HG02970 (cell line): ENCODE results near the gene IQGAP3.
"Not testable (repeated sequence)": the region's sequence is repeated elsewhere in the genome, so short reads cannot be mapped to it uniquely, and the experiment has no call there.

Source experiments
- ATAC-seq: cut with Tn5 transposase; IDR thresholded peaks from one replicate; pipeline ENCODE4 v1.9.1; 2021; ENCODE audit warnings: mild to moderate bottlenecking, moderate library complexity, moderate number of reproducible peaks; ENCODE audit not compliant: unreplicated experiment, low FRiP score

The IQGAP3 gene, protein sequence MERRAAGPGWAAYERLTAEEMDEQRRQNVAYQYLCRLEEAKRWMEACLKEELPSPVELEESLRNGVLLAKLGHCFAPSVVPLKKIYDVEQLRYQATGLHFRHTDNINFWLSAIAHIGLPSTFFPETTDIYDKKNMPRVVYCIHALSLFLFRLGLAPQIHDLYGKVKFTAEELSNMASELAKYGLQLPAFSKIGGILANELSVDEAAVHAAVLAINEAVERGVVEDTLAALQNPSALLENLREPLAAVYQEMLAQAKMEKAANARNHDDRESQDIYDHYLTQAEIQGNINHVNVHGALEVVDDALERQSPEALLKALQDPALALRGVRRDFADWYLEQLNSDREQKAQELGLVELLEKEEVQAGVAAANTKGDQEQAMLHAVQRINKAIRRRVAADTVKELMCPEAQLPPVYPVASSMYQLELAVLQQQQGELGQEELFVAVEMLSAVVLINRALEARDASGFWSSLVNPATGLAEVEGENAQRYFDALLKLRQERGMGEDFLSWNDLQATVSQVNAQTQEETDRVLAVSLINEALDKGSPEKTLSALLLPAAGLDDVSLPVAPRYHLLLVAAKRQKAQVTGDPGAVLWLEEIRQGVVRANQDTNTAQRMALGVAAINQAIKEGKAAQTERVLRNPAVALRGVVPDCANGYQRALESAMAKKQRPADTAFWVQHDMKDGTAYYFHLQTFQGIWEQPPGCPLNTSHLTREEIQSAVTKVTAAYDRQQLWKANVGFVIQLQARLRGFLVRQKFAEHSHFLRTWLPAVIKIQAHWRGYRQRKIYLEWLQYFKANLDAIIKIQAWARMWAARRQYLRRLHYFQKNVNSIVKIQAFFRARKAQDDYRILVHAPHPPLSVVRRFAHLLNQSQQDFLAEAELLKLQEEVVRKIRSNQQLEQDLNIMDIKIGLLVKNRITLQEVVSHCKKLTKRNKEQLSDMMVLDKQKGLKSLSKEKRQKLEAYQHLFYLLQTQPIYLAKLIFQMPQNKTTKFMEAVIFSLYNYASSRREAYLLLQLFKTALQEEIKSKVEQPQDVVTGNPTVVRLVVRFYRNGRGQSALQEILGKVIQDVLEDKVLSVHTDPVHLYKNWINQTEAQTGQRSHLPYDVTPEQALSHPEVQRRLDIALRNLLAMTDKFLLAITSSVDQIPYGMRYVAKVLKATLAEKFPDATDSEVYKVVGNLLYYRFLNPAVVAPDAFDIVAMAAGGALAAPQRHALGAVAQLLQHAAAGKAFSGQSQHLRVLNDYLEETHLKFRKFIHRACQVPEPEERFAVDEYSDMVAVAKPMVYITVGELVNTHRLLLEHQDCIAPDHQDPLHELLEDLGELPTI (N-terminal part only)

GRCh38 chr1:156571919-156572662 lies at the start of gene IQGAP3:
TSS of gene IQGAP3 (minus strand) at chr1:156572565. CDS start at chr1:156572529, 36 bp downstream.
- no peak for ATAC-seq

GRCh38 chr1:156619582-156619955 lies 47.2 kb upstream of the IQGAP3 start:
- no peak for ATAC-seq

GRCh38 chr1:156618853-156619581 lies 46.7 kb upstream of the IQGAP3 start, which contains the start of gene HAPLN2:
TSS of gene HAPLN2 (plus strand) at chr1:156619415. CDS start at chr1:156623491, 4,076 bp downstream.
- ATAC-seq: no peak

DNA sequence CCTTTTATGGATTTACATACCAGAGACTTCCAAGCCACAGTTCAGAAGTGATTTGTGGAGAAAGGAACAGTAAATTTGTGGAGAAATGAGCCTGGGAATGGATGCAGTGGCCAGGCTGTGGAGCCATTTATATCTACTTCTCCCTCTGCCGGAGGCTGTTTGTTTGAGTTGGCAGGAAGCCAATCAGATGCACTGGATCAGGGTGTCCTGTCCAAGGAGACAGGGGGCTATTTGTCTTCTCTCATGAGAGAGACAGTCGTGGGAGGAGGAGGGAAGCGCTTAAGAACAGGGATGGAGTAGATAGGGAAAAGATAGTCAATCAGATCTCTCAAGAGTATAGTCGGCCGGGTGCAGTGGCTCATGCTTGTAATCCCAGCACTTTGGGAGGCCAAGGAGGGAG lies 44.1 kb upstream of the IQGAP3 start:
- ATAC-seq: no peak

GRCh38 chr1:156615946-156616345 lies 43.6 kb upstream of the IQGAP3 start:
- no peak for ATAC-seq

GRCh38 chr1:156612666-156613065 lies 40.3 kb upstream of the IQGAP3 start:
- ATAC-seq: no peak

DNA sequence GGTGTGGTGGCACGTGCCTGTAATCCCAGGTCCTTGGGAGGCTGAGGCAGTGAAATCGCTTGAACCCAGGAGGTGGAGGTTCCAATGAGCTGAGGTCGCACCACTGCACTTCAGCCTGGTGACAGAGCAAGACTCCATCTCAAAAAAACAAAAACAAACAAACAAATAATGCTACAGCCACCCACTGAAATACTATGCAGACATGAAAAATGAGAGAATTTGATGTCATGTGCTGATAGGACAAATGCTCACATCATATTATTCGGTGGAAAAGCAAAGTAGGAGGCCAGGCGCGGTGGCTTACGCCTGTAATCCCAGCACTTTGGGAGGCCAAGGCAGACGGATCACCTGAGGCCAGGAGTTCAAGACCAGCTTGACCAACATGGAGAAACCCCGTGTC lies 37.7 kb upstream of the IQGAP3 start:
- not testable (repeated sequence) for ATAC-seq

GRCh38 chr1:156608981-156609380 lies 36.6 kb upstream of the IQGAP3 start:
- ATAC-seq: no peak

- ATAC-seq: no peak
Observed at GRCh38 chr1:156608036-156608674, 35.8 kb upstream of the IQGAP3 start.

DNA sequence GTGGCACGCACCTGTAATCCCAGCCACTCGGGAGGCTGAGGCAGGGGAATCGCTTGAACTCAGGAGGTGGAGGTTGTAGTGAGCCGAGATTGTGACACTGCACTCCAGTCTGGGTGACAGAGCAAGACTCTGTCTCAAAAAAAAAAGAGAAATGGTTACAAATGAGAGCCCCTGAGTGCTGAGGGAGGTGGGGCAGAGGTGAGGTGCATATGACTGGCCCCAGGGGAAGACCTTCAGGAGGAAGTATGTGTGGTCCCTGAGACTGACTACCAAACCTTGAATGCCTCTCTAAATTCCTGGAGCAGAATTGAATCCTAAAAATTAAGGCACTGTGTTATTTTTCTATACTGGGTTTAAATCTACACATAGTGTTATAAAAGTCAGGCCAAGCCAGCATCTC lies 35.0 kb upstream of the IQGAP3 start:
- ATAC-seq: not testable (repeated sequence)

DNA sequence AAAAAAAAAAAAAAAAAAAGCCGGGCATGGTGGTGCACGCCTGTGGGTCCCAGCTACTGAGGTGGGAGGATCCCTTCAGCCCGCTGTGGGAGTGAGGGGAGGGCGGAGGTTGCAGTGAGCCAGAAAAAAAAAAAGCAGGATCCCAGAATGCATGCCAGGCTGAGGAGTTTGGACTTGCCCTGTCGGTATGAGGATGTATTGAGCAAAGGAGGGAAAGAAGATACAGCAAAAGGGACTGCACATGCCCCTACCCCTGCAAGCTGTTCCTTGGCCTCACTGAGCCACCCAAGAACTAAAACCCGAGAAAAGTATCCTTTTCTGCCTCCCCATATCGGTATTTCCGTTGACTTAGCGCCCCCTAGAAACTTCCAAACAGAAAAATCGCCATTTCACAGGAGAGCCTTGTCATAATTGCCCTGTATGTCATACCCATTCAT lies 30.2 kb upstream of the IQGAP3 start:
- no peak for ATAC-seq

- ATAC-seq: no peak
Observed at GRCh38 chr1:156601892-156602291, 29.5 kb upstream of the IQGAP3 start.

GRCh38 chr1:156601122-156601830 lies 28.9 kb upstream of the IQGAP3 start, which contains the start of gene GPATCH4:
TSS of gene GPATCH4 (minus strand) at chr1:156601479.
- no peak for ATAC-seq

DNA sequence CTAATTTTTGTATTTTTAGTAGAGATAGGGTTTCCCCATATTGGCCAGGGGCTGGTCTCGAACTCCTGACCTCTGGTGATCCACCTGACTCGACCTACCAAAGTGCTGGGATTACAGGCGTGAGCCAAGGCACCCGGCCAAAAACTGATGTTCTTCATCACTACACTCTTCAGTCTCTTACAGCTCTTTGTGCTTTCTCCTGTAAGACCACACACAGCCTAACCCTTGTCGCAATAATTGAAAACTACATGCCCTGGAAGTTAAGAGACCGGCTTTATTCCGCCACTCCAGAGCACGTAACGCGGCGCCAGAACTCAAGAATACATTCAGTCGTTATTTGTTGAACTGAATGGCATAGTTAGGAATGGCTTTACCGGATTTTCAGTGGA lies 28.4 kb upstream of the IQGAP3 start:
- no peak for ATAC-seq

GRCh38 chr1:156599811-156600210 lies 27.4 kb upstream of the IQGAP3 start:
- ATAC-seq: no peak

DNA sequence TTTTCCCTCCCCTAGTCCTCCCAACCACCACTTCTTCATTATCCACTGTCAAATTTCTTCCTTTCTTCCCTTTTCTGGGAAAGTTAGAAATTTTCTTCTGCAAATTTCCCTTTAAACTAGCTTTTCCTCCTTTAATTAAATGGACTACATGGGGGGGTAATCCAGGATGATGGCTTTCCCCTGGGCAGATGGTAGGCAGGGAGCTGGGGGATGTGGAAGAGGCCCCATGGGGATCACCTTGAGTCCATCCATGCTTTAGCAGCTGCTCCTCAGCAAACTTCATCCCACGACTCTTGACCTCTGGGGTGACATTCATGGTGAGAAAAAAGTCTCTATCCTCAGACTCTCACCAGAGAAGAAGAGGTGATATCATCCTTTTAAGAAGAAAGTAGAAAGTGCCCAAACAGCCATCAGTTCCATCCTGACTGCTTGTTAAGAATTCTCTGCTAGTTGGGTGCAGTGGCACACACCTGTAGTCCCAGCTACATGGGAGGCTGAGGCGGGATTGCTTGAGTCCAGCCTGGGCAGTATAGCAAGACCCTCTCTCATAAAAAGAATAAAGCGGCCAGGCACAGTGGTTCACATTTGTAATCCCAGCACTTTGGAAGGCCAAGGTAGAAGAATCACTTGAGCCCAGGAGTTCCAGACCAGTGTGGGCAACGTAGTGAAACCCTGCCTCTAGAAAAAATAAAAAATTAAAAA lies 26.5 kb upstream of the IQGAP3 start:
- no peak for ATAC-seq

DNA sequence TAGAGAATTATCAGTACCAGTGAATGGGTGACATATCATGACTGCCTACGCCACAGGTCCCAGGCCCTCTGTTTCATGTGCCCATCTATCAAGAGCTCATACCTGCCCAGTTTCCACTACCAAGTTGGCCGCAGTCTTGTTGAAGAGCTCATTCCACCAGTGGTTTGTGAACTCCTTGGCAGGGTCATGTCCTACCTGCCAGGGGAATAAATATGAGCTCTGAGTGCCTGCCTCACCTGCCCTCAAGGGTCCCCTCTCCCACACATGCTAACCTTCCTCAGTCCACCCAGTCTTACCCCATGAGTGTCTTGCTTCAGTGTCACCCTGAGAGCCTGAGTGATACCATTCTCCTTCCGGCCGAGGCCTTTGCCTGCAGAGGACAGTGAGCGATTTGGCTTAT lies 25.8 kb upstream of the IQGAP3 start:
- ATAC-seq: no peak
